Measurements from ENCODE around the gene LIN37.

Gene LIN37

GRCh38 chr19:35730326-35730725, 18.1 kb upstream of the LIN37 start:
- TF ChIP-seq EZH2 (IDR thresholded peaks at IDR 0.05) (no peak), FOXP2 (optimal IDR thresholded peaks at IDR 0.05; ENCODE audit: control extremely low read depth, extremely low read length, insufficient read depth) (no peak), POLR2AphosphoS5 (IDR thresholded peaks at IDR 0.05; ENCODE audit: borderline replicate concordance, low read depth, low read length) (no peak)
- Histone ChIP-seq H3K9ac (ENCODE audit: insufficient read length) (no peak overlapping the region), H3K4me3 (no peak overlapping the region), H3K9me3 (ENCODE audit: low read depth, low read length) (no peaks in the 10 kb centered on the region), H3K36me3 (ENCODE audit: insufficient read depth, low read length) (peaks cover 65% of the 10 kb centered on the region; the same call in 1 of the 2 replicates), H3K27ac (no peak overlapping the region)
- no peak for DNase-seq (ENCODE audit: low read depth, low spot score)

- no peak overlapping the region for H3K4me3 ChIP-seq
- TF ChIP-seq EZH2 (IDR thresholded peaks at IDR 0.05) (no peak), POLR2AphosphoS5 (IDR thresholded peaks at IDR 0.05; ENCODE audit: borderline replicate concordance, low read depth, low read length) (no peak), FOXP2 (optimal IDR thresholded peaks at IDR 0.05; ENCODE audit: control extremely low read depth, extremely low read length, insufficient read depth) (no peak)
- H3K9ac ChIP-seq (ENCODE audit: insufficient read length), result no peak overlapping the region
- H3K27ac ChIP-seq, result no peak overlapping the region
- no peaks in the 10 kb centered on the region for H3K9me3 ChIP-seq (ENCODE audit: low read depth, low read length)
- DNase-seq (ENCODE audit: low read depth, low spot score), result no peak
- H3K36me3 ChIP-seq (ENCODE audit: insufficient read depth, low read length), result peaks cover 55% of the 10 kb centered on the region; the same call in 1 of the 2 replicates
Measured at GRCh38 chr19:35731353-35731752, 17.0 kb upstream of the LIN37 start.

GRCh38 chr19:35731779-35732405, 16.5 kb upstream of the LIN37 start:
- Histone ChIP-seq H3K9ac (ENCODE audit: insufficient read length) (no peak overlapping the region), H3K4me3 (no peak overlapping the region), H3K27ac (no peak overlapping the region), H3K36me3 (ENCODE audit: insufficient read depth, low read length) (peaks cover 56% of the 10 kb centered on the region; the same call in 1 of the 2 replicates), H3K9me3 (ENCODE audit: low read depth, low read length) (no peaks in the 10 kb centered on the region)
- DNase-seq (ENCODE audit: low read depth, low spot score), result no peak
- no peak for TF ChIP-seq POLR2AphosphoS5 (IDR thresholded peaks at IDR 0.05; ENCODE audit: borderline replicate concordance, low read depth, low read length)
- no peak for TF ChIP-seq EZH2 (IDR thresholded peaks at IDR 0.05)
- TF ChIP-seq FOXP2 (optimal IDR thresholded peaks at IDR 0.05; ENCODE audit: control extremely low read depth, extremely low read length, insufficient read depth), result no peak

- Histone ChIP-seq H3K36me3 (ENCODE audit: insufficient read depth, low read length) (peaks cover 55% of the 10 kb centered on the region; the same call in 1 of the 2 replicates), H3K9me3 (ENCODE audit: low read depth, low read length) (no peaks in the 10 kb centered on the region), H3K4me3 (no peak overlapping the region), H3K9ac (ENCODE audit: insufficient read length) (no peak overlapping the region), H3K27ac (no peak overlapping the region)
- TF ChIP-seq FOXP2 (optimal IDR thresholded peaks at IDR 0.05; ENCODE audit: control extremely low read depth, extremely low read length, insufficient read depth), result no peak
- no peak for TF ChIP-seq POLR2AphosphoS5 (IDR thresholded peaks at IDR 0.05; ENCODE audit: borderline replicate concordance, low read depth, low read length)
- no peak for TF ChIP-seq EZH2 (IDR thresholded peaks at IDR 0.05)
- no peak for DNase-seq (ENCODE audit: low read depth, low spot score)
Measured at GRCh38 chr19:35732540-35733179, 15.7 kb upstream of the LIN37 start.

- no peak for DNase-seq (ENCODE audit: low read depth, low spot score)
- Histone ChIP-seq H3K9ac (ENCODE audit: insufficient read length) (no peak overlapping the region), H3K9me3 (ENCODE audit: low read depth, low read length) (no peaks in the 10 kb centered on the region), H3K27ac (no peak overlapping the region), H3K4me3 (no peak overlapping the region), H3K36me3 (ENCODE audit: insufficient read depth, low read length) (peaks cover 60% of the 10 kb centered on the region; the same call in 1 of the 2 replicates)
- TF ChIP-seq EZH2 (IDR thresholded peaks at IDR 0.05) (no peak), FOXP2 (optimal IDR thresholded peaks at IDR 0.05; ENCODE audit: control extremely low read depth, extremely low read length, insufficient read depth) (no peak), POLR2AphosphoS5 (IDR thresholded peaks at IDR 0.05; ENCODE audit: borderline replicate concordance, low read depth, low read length) (no peak)
Measured at GRCh38 chr19:35733180-35734125, 14.9 kb upstream of the LIN37 start.

- no peak for DNase-seq (ENCODE audit: low read depth, low spot score)
- Histone ChIP-seq H3K9me3 (ENCODE audit: low read depth, low read length) (no peaks in the 10 kb centered on the region), H3K36me3 (ENCODE audit: insufficient read depth, low read length) (peaks cover 57% of the 10 kb centered on the region; the same call in 1 of the 2 replicates), H3K4me3 (no peak overlapping the region), H3K9ac (ENCODE audit: insufficient read length) (no peak overlapping the region), H3K27ac (no peak overlapping the region)
- TF ChIP-seq POLR2AphosphoS5 (IDR thresholded peaks at IDR 0.05; ENCODE audit: borderline replicate concordance, low read depth, low read length), result no peak
- TF ChIP-seq EZH2 (IDR thresholded peaks at IDR 0.05), result no peak
- no peak for TF ChIP-seq FOXP2 (optimal IDR thresholded peaks at IDR 0.05; ENCODE audit: control extremely low read depth, extremely low read length, insufficient read depth)
Measured at GRCh38 chr19:35734273-35734672, 14.1 kb upstream of the LIN37 start.

GRCh38 chr19:35734889-35735288, 13.5 kb upstream of the LIN37 start:
- Histone ChIP-seq H3K36me3 (ENCODE audit: insufficient read depth, low read length) (peaks cover 51% of the 10 kb centered on the region; the same call in 1 of the 2 replicates), H3K4me3 (no peak overlapping the region), H3K9me3 (ENCODE audit: low read depth, low read length) (no peaks in the 10 kb centered on the region), H3K27ac (no peak overlapping the region), H3K9ac (ENCODE audit: insufficient read length) (no peak overlapping the region)
- no peak for TF ChIP-seq FOXP2 (optimal IDR thresholded peaks at IDR 0.05; ENCODE audit: control extremely low read depth, extremely low read length, insufficient read depth)
- no peak for DNase-seq (ENCODE audit: low read depth, low spot score)

All from SK-N-MC (cell line).